B cell (primary cell): ENCODE data around the gene GLCCI1. TPM values are rescaled to one million over a fixed set of nuclear protein-coding genes. Genes with fewer than 3 reads are reported as not detected.

ENCODE experiments used
- ATAC-seq: fragments of 200-7000 bp; cut with Tn5 transposase; one replicate; pipeline ENCODE4 v1.10.0; 2021; ENCODE audit warnings: low read depth, mild to moderate bottlenecking, moderate number of reproducible peaks, moderate library complexity
- CTCF ChIA-PET: fragments of 350-600 bp; sonication (Branson Sonifier 250); formaldehyde crosslinking; loops from one replicate; lab custom pipeline; 2021; ENCODE audit warnings: antibody characterized with exemption, inconsistent platforms; lab: Charles Lee
- POLR2A ChIA-PET: fragments of 350-600 bp; sonication (Branson Sonifier 250); formaldehyde crosslinking; loops from one replicate; lab custom pipeline; 2021; ENCODE audit warnings: antibody characterized with exemption; lab: Charles Lee
- DNase-seq: peaks from one replicate; pipeline ENCODE4 v3.0.0; 2013
- H2AFZ ChIP-seq: 2 replicates; pipeline ENCODE4 v1.6.1; 2012; ENCODE audit warnings: mild to moderate bottlenecking, low read depth, low read length; ENCODE audit not compliant: insufficient read depth, poor library complexity, severe bottlenecking
- H3K27ac ChIP-seq, 2 donors: 1 replicate in 1 of 2; 2 replicates in 1 of 2; pipeline ENCODE4 v1.5.1; 2012 to 2013; ENCODE audit warnings: low read length in 2 of 2, mild to moderate bottlenecking in 2 of 2, moderate library complexity in 1 of 2
- H3K27me3 ChIP-seq, 4 experiments: fragments of 200-600 bp in 1 of 4; sonication (generic) in 1 of 4; replicated peaks in 1 of 4; 1 replicate in 2 of 4; 2 replicates in 2 of 4; pipeline versions ENCODE4 v1.6.1 to v1.7.0; 2013 to 2016; ENCODE audit warnings: low read length in 3 of 4, mild to moderate bottlenecking in 2 of 4, mixed read lengths in 1 of 4, moderate library complexity in 1 of 4; ENCODE audit not compliant: insufficient read depth in 4 of 4, control insufficient read depth in 3 of 4; ENCODE audit errors: control extremely low read depth in 1 of 4
- H3K36me3 ChIP-seq, 2 experiments: replicated peaks in 1 of 2; 1 replicate in 1 of 2; 2 replicates in 1 of 2; pipeline versions ENCODE4 v1.6.1 to v1.7.1; 2013; ENCODE audit warnings: low read length in 1 of 2; ENCODE audit not compliant: insufficient read depth in 2 of 2, control insufficient read depth in 1 of 2; ENCODE audit errors: control extremely low read depth in 1 of 2, extremely low read depth in 1 of 2
- H3K4me1 ChIP-seq, 2 donors: fragments of 200-600 bp in 1 of 2; sonication (generic) in 1 of 2; 1 replicate in 1 of 2; 2 replicates in 1 of 2; pipeline versions ENCODE4 v1.5.1 to v1.6.1; 2013 to 2017; ENCODE audit warnings: low read length in 2 of 2; ENCODE audit not compliant: control insufficient read depth in 2 of 2, insufficient read depth in 2 of 2
- H3K4me2 ChIP-seq: replicated peaks from 2 replicates; pipeline ENCODE3; 2012; ENCODE audit warnings: mild to moderate bottlenecking, low read depth, low read length; ENCODE audit not compliant: poor library complexity, severe bottlenecking
- H3K4me3 ChIP-seq, 5 experiments: fragments of 200-600 bp in 1 of 5; sonication (generic) in 1 of 5; 1 replicate in 3 of 5; 2 replicates in 2 of 5; pipeline versions ENCODE4 v1.5.1 to v1.7.0; 2011 to 2016; ENCODE audit warnings: low read length in 4 of 5, mild to moderate bottlenecking in 4 of 5, low read depth in 2 of 5, control low read depth in 1 of 5, moderate library complexity in 1 of 5; ENCODE audit not compliant: insufficient read depth in 1 of 5; ENCODE audit errors: control extremely low read depth in 1 of 5, extremely low read depth in 1 of 5
- H3K79me2 ChIP-seq: fragments of 200-600 bp; sonication (generic); one replicate; pipeline ENCODE4 v1.6.0; 2016; ENCODE audit warnings: low read length; ENCODE audit not compliant: control insufficient read depth, insufficient read depth
- H3K9ac ChIP-seq: fragments of 200-600 bp; sonication (generic); 2 replicates; pipeline ENCODE4 v1.6.1; 2017; ENCODE audit warnings: mild to moderate bottlenecking, low read length, moderate library complexity
- H3K9me3 ChIP-seq, 3 donors: one replicate each; pipeline versions ENCODE4 v1.6.1 to v1.7.1; 2013; ENCODE audit warnings: low read length in 2 of 3; ENCODE audit not compliant: control insufficient read depth in 2 of 3, insufficient read depth in 1 of 3; ENCODE audit errors: control extremely low read depth in 1 of 3
- H4K20me1 ChIP-seq: 2 replicates; pipeline ENCODE4 v1.6.0; 2012; ENCODE audit warnings: mild to moderate bottlenecking, low read length; ENCODE audit not compliant: insufficient read depth, control insufficient read depth, poor library complexity, severe bottlenecking
- H3K27ac Mint-ChIP-seq: one replicate; pipeline ENCODE4 v1.8.0; 2021; ENCODE audit warnings: mixed read lengths
- H3K27me3 Mint-ChIP-seq: one replicate; pipeline ENCODE4 v1.8.0; 2021; ENCODE audit warnings: mixed read lengths
- H3K4me1 Mint-ChIP-seq: one replicate; pipeline ENCODE4 v1.8.0; 2021; ENCODE audit warnings: mixed read lengths
- H3K4me3 Mint-ChIP-seq: one replicate; pipeline ENCODE4 v1.8.0; 2021; ENCODE audit warnings: mixed read lengths
- H3K9me3 Mint-ChIP-seq: one replicate; pipeline ENCODE4 v1.8.0; 2022; ENCODE audit warnings: mixed read lengths; ENCODE audit not compliant: insufficient read depth
- EZH2 ChIP-seq: IDR thresholded peaks from 2 replicates; pipeline ENCODE4 v1.6.1; 2012; ENCODE audit warnings: borderline replicate concordance, low read depth, mild to moderate bottlenecking, moderate library complexity, low read length; ENCODE audit not compliant: insufficient read depth, poor library complexity, severe bottlenecking
- WGBS: methylation state at CpG from one replicate; pipeline ENCODE4 v1.1.5; 2013; ENCODE audit warnings: missing lambda C conversion rate; ENCODE audit not compliant: insufficient coverage; 5-methylcytosine and 5-hydroxymethylcytosine counted together
- intact Hi-C: fragments of 100-400 bp; cut with micrococcal nuclease; formaldehyde crosslinking; loops from one replicate; pipeline ENCODE4 v1.10.0; 2022
- polyA plus RNA-seq: library from polyadenylated mRNA; depleted of rRNA; stranded (reverse); fragments of >200 nt; gene quantifications from 2 replicates; pipeline ENCODE4 v1.2.3, GENCODE V29; 2012
- total RNA-seq, 2 donors: library from RNA; stranded (reverse); fragments of 120-200 nt in 1 of 2; gene quantifications; 1 replicate in 1 of 2; 2 replicates in 1 of 2; pipeline versions ENCODE4 v1.2.3 to v1.2.4, GENCODE V29; 2013 to 2022
- TF ChIP-seq, protein P1 (sequence below): fragments of 200-600 bp; IDR thresholded peaks from one replicate; pipeline ENCODE4 v1.8.0; 2022; ENCODE audit warnings: antibody characterized with exemption, mild to moderate bottlenecking

GLCCI1 gene
- total and polyA plus RNA-seq, 2 donors (not counting 1 experiment from before 2014, with no cell fraction given), result 17.7 to 50.3 TPM

DNA sequence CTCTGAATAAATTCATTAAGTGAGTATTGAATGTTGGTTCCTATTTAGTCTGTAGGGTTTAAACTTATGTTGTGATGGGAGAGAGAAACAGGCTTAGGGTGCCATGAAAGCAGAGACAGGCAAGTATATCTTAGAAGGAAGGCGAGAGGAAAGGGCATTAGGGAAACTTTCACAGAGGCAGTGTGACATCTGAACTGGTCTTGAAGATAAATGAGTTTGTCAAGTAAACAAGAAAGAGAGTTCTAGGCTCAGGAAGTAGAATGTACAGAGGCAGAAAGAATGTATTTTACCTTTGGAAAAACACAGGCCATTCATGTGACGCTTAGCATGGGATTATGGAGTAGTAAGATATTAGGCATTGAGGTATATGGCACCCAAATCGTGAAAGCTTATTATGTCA, 34.5 kb downstream of the GLCCI1 start:
- Mint-ChIP-seq H3K9me3 (peaks cover 7% of the 10 kb centered on the region), H3K4me1 (peaks cover 14% of the 10 kb centered on the region), H3K4me3 (no peak overlapping the region), H3K27me3 (no peaks in the 10 kb centered on the region), H3K27ac (no peak overlapping the region)
- CTCF ChIA-PET, result no interaction called here
- Histone ChIP-seq H3K79me2 (peaks cover 17% of the 10 kb centered on the region), H3K36me3 (peaks cover 0 to 28% of the 10 kb centered on the region in 2 experiments), H3K4me3 (no peak overlapping the region), H3K27ac (no peak overlapping the region), H2AFZ (no peak overlapping the region), H3K9ac (no peak overlapping the region), H3K9me3 (peaks cover 0 to 12% (median 9%) of the 10 kb centered on the region in 3 donors), H3K27me3 (no peaks in the 10 kb centered on the region), H3K4me2 (no peak overlapping the region), H3K4me1 (no peaks in the 10 kb centered on the region), H4K20me1 (no peaks in the 10 kb centered on the region)
- intact Hi-C loops, result no loop called here
- DNase-seq, result no peak
- ATAC-seq, result no peak
- POLR2A ChIA-PET, result no interaction called here
- TF ChIP-seq, protein P1, sequence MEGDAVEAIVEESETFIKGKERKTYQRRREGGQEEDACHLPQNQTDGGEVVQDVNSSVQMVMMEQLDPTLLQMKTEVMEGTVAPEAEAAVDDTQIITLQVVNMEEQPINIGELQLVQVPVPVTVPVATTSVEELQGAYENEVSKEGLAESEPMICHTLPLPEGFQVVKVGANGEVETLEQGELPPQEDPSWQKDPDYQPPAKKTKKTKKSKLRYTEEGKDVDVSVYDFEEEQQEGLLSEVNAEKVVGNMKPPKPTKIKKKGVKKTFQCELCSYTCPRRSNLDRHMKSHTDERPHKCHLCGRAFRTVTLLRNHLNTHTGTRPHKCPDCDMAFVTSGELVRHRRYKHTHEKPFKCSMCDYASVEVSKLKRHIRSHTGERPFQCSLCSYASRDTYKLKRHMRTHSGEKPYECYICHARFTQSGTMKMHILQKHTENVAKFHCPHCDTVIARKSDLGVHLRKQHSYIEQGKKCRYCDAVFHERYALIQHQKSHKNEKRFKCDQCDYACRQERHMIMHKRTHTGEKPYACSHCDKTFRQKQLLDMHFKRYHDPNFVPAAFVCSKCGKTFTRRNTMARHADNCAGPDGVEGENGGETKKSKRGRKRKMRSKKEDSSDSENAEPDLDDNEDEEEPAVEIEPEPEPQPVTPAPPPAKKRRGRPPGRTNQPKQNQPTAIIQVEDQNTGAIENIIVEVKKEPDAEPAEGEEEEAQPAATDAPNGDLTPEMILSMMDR, result no peak
- TF ChIP-seq EZH2, result no peak
- WGBS, result 100% methylated on average over 1 of the region's 3 CpGs

DNA sequence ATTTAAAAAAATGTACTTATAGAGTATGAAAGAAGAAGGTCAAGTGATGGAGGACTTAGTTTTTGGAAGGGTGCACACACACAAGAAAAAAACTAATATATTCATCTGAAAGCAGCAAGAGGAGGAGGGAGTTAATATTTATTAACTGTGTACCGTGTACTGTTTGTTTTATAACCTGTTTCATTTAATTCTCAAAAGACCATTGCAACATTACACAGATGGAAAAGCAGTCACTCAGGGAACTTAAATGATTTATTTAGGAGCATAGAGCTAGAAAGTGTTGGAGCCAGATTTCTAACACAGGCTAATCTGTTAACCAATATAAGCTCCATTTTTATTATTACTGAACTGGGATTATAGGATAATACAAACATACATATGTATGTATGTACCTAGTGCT, 36.7 kb downstream of the GLCCI1 start:
- Histone ChIP-seq H3K27ac (no peak overlapping the region), H3K9ac (no peak overlapping the region), H2AFZ (no peak overlapping the region), H3K4me2 (no peak overlapping the region), H3K4me3 (no peak overlapping the region), H3K36me3 (peaks cover 0 to 30% of the 10 kb centered on the region in 2 experiments), H3K4me1 (no peaks in the 10 kb centered on the region), H3K9me3 (peaks cover 0 to 6% (median 0%) of the 10 kb centered on the region in 3 donors), H4K20me1 (no peaks in the 10 kb centered on the region), H3K27me3 (no peaks in the 10 kb centered on the region), H3K79me2 (peaks cover 2% of the 10 kb centered on the region)
- no peak overlapping the region for H3K27ac Mint-ChIP-seq
- no CpG with 5 or more reads among the region's 1 CpG for WGBS
- POLR2A ChIA-PET, result no interaction called here
- ATAC-seq, result no peak
- no peak for TF ChIP-seq EZH2
- TF ChIP-seq, protein P1, result no peak
- no peak overlapping the region for H3K4me3 Mint-ChIP-seq
- intact Hi-C loops, result no loop called here
- peaks cover 7% of the 10 kb centered on the region for H3K9me3 Mint-ChIP-seq
- H3K4me1 Mint-ChIP-seq, result peaks cover 13% of the 10 kb centered on the region
- no peak for DNase-seq
- CTCF ChIA-PET, result no interaction called here
- no peaks in the 10 kb centered on the region for H3K27me3 Mint-ChIP-seq
